HG03442 (cell line): Measurements from ENCODE around the gene PTPRJ.

Experiments
- ATAC-seq: cut with Tn5 transposase; IDR thresholded peaks from one replicate; pipeline ENCODE4 v1.9.1; 2021; ENCODE audit warnings: mild to moderate bottlenecking, moderate library complexity; ENCODE audit not compliant: unreplicated experiment

Gene PTPRJ

DNA sequence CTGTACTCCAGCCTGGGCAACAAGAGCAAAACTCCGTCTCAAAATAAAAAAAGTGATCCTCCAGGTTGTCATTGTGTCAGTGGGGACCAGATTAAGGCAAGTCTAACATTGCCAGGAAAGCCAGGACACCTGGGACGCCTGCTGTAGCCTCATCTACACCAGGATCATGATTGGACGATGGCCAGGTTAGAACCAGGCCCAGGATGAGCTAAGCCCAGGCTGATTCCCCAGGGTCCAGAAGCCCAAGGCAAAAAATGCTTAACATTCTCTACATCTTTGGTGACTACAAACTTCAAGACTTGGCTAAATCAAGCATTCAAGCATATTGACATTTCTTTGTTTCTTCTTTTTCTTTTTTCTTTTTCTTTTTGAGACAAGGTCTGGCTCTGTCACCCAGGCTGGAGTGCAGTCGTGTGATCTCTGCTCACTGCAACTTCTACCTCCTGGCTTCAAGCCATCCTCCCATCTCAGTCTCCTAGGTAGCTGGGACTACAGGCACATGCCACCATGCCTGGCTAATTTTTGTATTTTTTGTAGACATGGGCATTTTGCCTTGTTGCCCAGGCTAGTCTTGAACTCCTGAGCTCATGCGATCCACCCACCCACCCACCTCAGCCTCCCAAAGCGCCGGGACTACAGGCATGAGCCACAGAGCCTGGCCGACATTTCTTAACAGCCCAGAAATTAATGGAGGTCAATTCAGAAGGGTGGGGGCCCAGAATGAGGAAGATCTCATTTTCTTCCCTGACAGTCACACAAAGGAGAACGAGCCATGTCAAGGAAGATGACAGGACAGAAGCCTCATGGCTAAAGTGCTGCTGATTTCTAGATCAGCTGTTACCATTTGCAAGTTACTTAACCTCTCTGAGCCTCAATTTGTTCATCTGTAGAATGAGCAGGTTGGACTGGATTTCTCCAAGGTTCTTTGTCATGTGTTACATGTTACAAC, 12.5 kb upstream of the PTPRJ start:
- ATAC-seq, result no peak

DNA sequence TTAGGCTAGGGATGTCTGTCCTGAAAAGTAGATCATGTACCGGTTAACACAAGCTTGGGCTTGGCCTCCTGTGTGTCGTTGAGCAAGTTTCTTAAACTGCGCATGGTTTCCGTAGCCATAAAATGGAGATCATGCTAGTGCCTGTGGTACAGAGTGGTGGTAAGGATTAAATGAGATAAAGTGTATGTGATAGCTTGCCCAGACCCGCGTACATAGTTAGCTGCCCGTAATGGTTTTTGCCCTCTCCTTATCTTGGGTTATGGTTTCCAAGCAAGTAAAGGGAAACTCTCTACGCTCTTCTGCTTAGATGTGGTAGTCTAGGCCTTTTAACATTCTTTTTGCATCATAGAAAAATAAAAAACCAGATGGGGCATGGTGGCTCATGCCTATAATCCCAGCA, 11.0 kb upstream of the PTPRJ start:
- ATAC-seq, result no peak

DNA sequence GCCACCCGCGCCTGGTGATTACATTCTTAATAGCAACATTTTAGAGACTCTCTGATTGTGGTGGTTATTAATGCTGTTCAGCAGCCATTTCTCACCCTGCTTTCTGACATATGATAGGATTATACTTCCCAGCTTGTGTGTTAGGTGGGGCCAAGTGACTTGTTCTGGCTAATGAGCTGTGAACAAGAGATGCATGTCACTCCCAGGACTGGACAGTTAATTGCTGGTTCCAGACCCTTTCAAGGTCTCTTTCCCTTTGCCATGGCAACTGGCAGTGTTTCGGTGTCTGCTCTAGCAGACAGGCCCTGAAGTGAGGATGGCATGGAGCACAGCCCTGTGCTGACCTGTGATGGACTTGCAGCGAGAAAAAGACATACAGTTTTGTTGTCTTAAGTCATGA, 8.9 kb upstream of the PTPRJ start:
- ATAC-seq, result no peak

DNA sequence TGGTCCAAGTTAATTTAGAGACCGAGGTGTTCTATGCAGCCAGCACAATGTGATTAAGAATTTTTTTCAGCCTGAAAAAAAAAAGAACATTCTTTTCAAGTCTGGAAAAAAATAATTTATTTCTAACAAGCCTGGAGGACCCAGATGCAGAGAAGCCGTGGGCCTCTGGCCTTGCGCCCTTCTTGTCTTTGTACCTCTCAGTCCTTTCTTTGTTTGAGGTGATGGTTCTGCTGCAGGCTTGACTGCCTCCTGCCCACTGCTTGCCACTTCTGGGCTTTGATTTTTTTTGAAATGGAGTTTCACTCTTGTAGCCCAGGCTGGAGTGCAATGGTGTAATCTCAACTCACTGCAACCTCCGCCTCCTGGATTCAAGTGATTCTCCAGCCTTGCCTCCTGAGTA, 7.2 kb upstream of the PTPRJ start:
- no peak for ATAC-seq

DNA sequence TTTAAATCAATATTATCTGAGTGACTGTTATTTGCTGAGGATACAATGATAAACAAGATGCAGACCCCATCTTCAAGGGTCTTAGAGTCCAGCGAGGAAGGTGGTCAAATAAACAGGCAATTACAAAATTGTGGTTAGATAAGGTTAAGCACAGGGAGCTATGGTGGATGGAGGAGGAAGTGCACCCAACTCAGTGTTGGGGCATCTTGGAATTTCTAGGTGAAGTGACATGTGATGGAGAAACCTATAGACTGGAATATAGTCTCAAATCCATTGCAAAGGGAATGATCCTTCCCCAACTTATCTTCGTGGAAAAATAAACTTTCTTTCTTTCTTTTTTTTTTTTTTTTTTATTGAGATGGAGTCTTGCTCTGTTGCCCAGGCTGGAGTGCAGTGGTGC, 3.4 kb upstream of the PTPRJ start:
- ATAC-seq, result no peak

DNA sequence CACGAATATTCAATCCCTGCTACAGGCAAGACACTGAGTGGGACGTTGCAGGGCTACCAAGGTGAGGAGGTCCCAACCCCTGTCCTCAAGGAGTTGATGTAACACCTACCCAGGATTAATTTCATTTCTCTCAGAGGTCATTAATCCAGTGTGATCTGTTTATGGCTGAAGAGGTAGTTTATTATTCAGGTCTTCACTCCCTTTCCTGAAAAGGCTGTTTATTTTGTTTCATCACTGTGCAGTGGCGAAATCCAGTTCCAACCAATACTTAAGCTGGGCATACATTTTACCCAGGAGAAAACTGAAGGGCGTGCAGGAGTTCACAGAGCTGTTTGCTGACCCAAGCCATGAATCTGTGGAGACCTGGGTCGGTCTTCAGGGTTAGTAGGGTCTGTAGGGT, 2.7 kb upstream of the PTPRJ start:
- no peak for ATAC-seq

DNA sequence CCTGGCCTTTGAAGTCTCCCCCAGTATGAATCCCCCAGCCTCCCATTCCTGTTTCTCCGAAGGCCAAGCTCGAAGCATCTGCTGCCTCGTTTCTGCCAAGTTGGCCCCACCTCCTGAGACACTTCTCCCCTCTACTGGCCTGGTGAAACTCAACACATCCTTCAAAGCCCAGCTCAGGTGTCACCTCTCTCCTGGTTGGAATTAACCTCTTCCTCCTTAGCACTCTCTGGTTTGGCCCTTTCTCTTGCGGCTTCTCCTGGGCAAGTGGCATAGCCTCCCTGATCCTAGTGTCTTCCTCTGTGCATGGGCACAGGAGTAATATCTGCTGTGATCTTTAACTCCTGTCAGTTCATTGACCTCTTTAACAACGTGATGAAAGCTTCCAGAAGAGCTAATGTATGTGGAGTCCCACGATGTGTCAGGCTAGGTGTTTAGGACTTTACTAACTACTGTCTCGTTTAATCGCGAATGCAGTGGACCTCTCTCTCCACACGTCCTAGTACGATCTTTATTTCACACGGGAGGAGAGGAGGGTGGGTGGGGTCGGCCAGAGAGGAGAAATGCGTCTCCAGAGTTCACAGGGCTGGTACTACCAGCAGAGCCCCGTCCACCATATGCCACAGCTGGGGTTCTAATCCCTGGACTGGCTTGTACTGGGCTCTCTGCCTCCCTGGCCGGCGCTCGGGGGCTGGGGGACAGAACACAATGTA, 826 bp upstream of the PTPRJ start:
- no peak for ATAC-seq

DNA sequence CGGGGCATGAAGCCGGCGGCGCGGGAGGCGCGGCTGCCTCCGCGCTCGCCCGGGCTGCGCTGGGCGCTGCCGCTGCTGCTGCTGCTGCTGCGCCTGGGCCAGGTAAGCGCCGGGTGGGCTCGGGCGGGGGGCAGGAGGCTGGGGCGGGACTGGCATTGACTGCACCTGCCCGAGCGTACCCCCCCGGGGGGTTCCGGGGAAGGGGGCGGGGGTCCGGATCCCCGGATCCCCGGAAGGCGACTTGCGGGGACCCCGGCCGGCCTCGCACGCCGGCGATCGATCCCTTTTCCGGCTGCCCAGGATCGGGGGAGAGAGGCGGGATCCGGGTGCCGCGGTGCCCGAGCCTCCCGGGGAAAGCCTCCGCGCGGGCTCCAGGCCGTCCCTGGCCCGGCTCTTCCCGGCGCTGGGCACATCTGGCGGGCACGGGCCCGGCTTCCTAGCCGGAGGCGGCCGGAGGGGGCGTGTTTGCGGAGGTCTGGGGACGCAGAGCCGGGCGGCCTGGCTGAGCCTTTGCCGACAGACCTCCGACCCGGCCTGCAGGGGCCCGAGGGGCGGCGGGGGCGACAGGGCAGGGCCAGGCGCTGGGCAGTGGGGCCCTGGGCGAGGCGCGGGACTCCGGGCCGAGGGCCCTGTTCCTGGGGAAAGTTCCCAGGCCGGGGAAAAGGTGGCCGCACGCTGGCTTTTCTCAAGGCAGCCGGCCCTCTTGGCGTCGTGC, 705 bp downstream of the PTPRJ start:
- ATAC-seq, result peak; percentile 54

DNA sequence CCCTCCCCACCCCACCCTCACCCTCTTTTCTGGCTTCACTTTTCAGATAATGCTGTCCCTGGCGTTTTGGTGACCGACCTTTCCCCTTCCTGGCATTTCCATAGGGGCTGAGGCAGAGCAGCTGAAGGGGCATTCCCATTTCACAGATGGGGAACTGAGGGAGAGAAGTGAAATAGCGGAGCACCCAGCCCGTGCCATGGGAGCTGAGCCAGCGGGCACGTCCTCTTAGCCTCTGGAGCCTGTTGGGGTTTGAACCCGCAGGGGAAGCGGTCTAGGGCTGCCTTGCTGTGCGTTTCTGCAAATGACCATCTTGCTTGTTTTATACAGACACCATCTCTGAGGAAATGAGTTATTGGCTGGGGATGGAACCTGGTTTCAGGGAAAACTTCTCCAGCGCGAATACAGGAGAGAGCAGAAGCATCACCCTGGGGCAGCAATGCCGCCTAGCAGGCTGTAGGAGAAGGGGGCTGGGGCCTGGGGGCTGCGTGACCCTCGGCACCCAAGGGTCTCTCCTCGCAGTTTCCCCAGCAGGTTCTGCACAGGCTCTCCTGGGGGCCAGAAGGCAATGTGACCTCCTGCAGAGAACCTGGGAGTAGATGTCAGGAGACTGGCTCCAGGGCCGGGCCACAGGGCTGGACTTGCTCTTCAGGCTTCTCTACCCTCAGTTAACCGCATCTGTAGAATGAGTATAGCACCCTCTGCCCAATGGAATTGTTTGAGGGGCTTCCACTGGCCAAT, 1.5 kb downstream of the PTPRJ start:
- no peak for ATAC-seq

DNA sequence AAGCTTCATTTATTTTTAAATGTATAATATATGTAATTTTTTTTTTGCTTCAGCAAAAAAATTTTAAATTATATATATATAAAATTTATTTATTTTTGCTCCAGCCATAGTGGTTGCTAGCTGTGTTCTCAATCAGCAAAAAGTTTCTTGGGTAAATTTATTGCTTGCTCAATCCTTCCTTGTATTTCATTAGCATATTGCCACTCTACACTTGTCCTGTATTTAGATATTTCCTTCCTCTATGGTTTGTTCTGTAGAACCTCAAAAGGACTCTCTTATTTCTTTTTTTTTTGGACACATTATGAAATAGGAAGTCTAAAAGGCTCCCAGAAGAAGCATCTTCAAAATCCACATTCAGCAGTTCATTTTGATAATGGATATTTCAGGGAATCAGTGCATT, 2.3 kb downstream of the PTPRJ start:
- ATAC-seq, result no peak

DNA sequence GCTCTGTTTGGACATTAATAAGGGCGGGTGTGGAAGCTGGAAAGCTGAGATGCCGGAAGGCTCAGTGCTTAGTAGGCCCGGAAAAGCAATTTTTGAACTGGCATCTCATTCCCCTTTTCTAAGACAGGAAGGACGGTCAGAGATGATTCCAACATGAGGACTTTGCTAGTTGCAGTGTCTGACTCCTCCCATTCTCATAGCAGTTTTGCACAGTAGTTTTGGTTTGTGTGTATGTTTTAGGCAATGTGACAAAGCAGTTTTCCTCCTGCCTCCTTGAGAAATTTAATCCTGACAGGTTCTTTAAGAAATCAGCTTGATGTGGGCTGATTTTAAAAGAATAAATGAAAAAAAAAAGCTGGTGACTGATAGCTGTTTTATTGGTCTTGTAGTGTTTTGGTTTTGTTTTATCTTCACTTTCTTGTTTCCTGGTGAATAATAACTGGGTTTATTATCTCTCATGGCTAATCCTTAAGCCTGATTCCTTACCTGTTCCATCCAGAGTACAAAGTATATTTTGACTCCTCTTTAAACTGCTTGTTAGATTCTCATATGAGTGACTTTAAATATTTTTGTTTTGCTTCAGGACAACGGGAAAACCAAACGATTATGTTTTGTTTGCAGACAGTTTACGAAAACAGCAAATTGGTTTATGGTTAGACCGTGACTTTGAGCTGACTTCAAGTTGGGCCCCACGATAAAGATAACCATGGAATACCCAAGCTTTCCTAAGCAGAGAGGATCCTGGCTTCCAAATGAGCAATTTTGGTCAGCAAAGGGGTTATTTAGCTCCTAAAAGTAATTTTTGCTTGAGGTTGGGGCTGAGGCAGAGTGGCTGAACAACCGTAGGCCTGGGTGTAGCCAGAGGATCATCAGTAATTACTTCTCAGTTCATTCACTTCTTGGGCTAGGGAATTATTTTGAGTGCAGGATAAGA, 3.4 kb downstream of the PTPRJ start:
- no peak for ATAC-seq

DNA sequence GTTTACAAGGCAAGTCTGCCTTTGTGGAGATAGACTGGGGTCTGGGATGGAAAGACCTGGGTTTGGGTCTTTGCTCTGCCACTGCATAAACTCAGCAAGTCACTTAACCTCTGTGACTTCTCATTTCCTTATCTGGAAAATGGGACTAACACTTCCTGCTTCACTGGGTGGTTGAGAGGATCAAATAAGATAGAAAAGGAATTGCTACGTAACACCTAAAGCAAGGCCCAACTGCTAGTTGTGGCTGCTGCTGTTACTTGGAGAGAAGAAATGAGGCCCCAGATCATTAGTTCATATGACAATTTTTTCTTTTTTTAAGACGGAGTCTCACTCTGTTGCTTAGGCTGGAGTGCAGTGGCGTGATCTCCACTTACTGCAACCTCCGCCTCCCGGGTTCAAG, 5.9 kb downstream of the PTPRJ start:
- ATAC-seq, result no peak

DNA sequence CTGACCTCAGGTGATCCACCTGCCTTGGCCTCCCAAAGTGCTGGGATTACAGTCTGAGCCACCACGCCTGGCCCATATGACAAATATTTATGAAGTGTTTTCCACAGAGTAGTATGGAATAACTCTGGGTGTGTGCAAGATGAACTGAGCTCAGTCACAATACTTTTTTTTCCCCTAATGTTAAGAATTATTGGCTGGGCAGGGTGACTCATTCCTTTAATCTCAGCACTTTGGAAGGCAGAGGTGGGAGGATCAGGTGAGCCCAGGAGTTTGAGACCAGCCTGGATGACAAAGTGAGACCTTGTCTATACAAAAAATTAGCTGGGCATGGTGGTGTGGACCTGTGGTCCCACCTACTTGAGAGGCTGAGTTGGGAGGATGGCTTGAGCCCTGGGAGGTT, 6.4 kb downstream of the PTPRJ start:
- no peak for ATAC-seq

DNA sequence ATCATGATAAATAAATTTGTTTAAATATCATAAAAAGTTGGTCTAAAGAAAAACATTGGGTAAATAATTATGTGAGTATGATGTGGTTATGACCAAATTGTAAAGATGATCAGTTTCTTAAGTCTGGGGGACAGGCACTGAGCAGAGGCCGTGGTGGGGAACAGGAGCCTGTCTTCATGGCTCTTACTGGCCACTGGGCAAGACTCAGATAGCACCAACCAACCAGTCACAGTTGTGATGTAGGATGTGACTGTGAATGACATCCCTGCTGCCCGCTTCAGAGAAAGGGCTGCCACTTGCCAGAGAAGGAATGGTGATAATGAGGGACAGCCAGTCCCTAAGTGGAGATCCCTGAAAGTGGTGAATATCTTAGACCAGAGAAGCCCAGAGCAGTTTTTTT, 7.0 kb downstream of the PTPRJ start:
- no peak for ATAC-seq

DNA sequence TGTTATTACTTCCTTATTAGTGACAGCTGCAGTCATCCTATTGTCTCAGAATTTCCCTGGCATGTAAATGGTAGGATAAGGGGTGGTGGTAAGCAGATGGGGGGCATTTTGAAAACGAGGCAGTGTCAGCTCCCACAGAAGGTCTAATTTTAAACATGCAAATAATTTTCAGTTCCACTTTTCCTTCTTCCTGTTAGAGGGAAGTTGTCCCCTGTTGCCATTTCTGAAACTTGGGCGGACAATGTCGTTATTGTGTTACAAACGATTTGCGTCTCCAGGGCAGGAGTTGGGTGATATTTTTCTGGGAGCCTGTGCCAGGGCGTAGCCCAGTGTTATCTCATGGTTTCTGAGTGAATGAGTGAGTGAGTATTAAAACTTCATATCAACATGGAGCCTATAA, 7.4 kb downstream of the PTPRJ start:
- ATAC-seq, result no peak

DNA sequence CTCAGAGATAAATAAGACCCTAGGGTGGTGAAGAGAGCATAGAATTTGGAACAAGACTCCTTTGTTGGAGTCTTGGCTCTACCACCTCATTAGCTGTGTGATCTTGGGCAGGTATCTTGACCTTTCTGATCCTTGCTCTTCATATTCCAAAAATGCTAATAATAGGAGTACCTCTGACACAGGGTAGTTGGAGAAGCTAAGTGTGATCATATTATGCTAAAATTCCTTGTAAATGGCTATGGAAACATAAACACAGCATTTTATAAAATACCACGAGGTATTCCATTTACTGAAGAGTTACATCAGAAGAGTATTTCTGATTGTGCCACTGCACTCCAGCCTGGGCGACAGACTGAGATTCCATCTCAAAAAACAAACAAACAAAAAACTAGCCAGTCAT, 9.4 kb downstream of the PTPRJ start:
- ATAC-seq, result no peak

DNA sequence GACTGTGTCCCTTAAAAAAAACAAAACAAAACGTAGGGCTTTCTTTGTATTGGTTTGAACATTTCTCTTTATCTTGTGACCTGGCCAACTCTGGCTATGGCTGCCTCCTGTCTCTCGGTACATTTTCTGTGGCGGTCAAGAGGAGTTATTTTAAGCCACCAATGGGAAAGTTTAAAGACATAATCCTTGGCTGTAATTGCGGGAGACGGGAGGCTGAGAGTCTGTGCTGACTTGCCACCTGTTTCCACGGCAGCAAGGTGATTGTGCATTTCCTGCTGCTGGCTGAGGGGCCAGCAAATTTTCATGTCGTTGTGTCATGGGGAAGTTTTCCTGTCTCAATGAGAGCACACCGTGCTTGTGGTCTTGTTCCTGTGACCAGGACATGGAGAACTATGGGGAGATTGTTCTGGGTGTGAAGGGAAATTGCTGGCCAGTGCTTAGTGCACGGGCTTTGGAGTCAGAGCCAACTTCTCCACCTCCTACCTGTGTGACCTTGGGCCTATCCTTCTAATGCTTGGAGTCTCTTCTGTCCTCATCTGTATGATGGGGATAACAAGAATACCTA, 11.0 kb downstream of the PTPRJ start:
- no peak for ATAC-seq

DNA sequence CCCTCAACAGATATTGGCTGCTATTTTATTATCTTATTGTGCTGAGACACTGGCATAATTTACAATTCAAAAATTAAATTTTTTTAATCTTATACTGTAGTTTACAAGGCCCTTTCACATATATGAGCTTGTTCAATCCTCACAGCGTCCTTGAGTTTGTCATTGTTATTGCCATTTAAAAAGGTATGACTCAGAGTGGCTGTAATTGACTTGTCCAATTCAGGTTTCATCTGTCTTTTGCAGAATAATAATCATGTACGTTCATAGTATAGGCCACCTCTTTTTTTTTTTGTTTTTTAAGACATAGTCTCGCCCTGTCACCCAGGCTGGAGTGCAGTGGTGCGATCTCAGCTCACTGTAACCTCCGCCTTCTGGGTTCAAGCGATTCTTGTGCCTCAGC, 11.5 kb downstream of the PTPRJ start:
- no peak for ATAC-seq

DNA sequence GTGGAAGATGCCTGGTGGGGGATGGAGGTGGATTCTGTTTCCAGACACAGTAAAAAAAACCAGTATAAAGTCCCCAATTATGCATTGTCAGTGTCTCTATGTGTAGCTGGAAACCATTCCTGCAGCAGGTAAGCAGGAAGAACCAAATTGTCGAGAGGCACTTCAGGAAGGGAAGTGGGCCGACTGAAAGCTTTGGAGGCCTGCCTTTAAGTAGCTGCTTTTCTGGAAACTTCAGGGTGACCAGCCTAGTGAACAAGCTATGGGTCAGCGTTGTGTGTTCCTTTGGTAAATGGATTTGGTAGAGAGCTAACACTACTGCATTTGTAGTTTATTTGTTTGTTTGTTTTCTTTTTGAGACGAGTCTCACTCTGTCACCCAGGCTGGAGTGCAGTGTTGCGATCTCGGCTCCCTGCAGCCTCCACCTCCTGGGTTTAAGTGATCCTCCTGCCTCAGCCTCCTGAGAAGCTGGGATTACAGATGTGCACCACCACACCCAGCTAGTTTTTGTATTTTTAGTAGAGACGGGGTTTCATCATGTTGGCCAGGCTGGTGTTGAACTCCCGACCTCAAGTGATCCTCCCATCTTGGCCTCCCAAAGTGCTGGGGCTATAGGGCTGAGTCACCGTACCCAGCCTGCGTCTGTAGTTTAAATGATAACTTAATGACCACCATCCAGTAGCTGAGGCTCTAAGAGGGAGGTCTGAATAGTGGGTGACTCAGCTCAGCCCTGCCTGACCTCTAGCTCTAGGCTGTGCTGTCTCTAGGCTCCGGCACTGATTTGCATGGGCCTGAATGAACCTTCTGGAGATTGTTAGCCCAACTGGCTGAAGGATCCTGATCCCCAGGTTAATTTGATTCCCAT, 12.8 kb downstream of the PTPRJ start:
- ATAC-seq, result no peak
